ENCODE measurements around the gene MAPKAP1. TPM values are rescaled to one million over a fixed set of nuclear protein-coding genes. Genes with fewer than 3 reads are reported as not detected.

The MAPKAP1 gene
- polyA plus RNA-seq, 1 donor from 2014 or later: 57.5 TPM

DNA sequence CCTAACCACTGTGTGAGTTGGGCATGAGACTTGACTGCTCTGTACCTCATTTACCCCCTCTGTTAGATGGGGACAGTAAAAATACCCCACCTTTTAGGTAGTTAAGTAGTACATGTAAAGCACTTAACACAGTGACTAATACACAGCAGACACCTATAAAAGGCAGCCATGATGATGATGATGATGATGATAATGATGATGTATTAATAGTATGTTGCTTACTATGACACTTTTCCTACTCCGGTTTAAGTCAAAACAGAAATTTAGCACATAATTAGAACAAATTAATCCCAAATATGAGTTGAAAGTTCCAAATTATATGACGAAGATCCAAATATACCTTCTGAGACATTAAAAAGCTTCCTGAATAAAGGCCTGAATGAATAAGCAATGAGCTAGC, 223.3 kb downstream of the MAPKAP1 start:
- Histone ChIP-seq H3K4me3 (ENCODE audit: low read length) (no peak overlapping the region), H3K79me2 (replicated peaks; ENCODE audit: insufficient read depth, low read length) (no peaks in the 10 kb centered on the region), H2AFZ (ENCODE audit: low read depth, low read length) (no peak overlapping the region), H4K20me1 (ENCODE audit: insufficient read depth) (no peaks in the 10 kb centered on the region), H3F3A (ENCODE audit: insufficient read depth, low read length, poor library complexity, severe bottlenecking) (no peaks in the 10 kb centered on the region), H3K27ac (ENCODE audit: low read length) (no peak overlapping the region), H3K9ac (ENCODE audit: low read length) (no peak overlapping the region), H3K9me3 (ENCODE audit: low read length) (no peaks in the 10 kb centered on the region), H3K4me2 (ENCODE audit: low read length) (no peak overlapping the region), H3K36me3 (ENCODE audit: insufficient read depth, low read length) (no peaks in the 10 kb centered on the region), H3K27me3 (ENCODE audit: insufficient read depth, low read depth, low read length) (no peaks in the 10 kb centered on the region), H3K9me2 (ENCODE audit: insufficient read depth, low read length) (no peaks in the 10 kb centered on the region)
- TF ChIP-seq, protein P1, sequence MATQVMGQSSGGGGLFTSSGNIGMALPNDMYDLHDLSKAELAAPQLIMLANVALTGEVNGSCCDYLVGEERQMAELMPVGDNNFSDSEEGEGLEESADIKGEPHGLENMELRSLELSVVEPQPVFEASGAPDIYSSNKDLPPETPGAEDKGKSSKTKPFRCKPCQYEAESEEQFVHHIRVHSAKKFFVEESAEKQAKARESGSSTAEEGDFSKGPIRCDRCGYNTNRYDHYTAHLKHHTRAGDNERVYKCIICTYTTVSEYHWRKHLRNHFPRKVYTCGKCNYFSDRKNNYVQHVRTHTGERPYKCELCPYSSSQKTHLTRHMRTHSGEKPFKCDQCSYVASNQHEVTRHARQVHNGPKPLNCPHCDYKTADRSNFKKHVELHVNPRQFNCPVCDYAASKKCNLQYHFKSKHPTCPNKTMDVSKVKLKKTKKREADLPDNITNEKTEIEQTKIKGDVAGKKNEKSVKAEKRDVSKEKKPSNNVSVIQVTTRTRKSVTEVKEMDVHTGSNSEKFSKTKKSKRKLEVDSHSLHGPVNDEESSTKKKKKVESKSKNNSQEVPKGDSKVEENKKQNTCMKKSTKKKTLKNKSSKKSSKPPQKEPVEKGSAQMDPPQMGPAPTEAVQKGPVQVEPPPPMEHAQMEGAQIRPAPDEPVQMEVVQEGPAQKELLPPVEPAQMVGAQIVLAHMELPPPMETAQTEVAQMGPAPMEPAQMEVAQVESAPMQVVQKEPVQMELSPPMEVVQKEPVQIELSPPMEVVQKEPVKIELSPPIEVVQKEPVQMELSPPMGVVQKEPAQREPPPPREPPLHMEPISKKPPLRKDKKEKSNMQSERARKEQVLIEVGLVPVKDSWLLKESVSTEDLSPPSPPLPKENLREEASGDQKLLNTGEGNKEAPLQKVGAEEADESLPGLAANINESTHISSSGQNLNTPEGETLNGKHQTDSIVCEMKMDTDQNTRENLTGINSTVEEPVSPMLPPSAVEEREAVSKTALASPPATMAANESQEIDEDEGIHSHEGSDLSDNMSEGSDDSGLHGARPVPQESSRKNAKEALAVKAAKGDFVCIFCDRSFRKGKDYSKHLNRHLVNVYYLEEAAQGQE (IDR thresholded peaks at IDR 0.05; ENCODE audit: borderline replicate concordance): no peak
- no peak for TF ChIP-seq EZH2 (IDR thresholded peaks at IDR 0.05; ENCODE audit: borderline replicate concordance, insufficient read depth, low read length, poor library complexity, severe bottlenecking)
- no peak for TF ChIP-seq POLR2AphosphoS5 (IDR thresholded peaks at IDR 0.05)
- no peak for TF ChIP-seq EP300 (conservative IDR thresholded peaks at IDR 0.05; ENCODE audit: poor library complexity, severe bottlenecking)
- no peak for TF ChIP-seq SMC3 (conservative IDR thresholded peaks at IDR 0.05; ENCODE audit: poor library complexity)
- TF ChIP-seq MXI1 (conservative IDR thresholded peaks at IDR 0.05; ENCODE audit: poor library complexity, severe bottlenecking): no peak
- no peak for TF ChIP-seq TAF1 (IDR thresholded peaks at IDR 0.05; ENCODE audit: low read depth)
- TF ChIP-seq, protein P2, sequence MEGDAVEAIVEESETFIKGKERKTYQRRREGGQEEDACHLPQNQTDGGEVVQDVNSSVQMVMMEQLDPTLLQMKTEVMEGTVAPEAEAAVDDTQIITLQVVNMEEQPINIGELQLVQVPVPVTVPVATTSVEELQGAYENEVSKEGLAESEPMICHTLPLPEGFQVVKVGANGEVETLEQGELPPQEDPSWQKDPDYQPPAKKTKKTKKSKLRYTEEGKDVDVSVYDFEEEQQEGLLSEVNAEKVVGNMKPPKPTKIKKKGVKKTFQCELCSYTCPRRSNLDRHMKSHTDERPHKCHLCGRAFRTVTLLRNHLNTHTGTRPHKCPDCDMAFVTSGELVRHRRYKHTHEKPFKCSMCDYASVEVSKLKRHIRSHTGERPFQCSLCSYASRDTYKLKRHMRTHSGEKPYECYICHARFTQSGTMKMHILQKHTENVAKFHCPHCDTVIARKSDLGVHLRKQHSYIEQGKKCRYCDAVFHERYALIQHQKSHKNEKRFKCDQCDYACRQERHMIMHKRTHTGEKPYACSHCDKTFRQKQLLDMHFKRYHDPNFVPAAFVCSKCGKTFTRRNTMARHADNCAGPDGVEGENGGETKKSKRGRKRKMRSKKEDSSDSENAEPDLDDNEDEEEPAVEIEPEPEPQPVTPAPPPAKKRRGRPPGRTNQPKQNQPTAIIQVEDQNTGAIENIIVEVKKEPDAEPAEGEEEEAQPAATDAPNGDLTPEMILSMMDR (IDR thresholded peaks at IDR 0.05; ENCODE audit: poor library complexity, severe bottlenecking): no peak
- TF ChIP-seq RAD21 (conservative IDR thresholded peaks at IDR 0.05): no peak

DNA sequence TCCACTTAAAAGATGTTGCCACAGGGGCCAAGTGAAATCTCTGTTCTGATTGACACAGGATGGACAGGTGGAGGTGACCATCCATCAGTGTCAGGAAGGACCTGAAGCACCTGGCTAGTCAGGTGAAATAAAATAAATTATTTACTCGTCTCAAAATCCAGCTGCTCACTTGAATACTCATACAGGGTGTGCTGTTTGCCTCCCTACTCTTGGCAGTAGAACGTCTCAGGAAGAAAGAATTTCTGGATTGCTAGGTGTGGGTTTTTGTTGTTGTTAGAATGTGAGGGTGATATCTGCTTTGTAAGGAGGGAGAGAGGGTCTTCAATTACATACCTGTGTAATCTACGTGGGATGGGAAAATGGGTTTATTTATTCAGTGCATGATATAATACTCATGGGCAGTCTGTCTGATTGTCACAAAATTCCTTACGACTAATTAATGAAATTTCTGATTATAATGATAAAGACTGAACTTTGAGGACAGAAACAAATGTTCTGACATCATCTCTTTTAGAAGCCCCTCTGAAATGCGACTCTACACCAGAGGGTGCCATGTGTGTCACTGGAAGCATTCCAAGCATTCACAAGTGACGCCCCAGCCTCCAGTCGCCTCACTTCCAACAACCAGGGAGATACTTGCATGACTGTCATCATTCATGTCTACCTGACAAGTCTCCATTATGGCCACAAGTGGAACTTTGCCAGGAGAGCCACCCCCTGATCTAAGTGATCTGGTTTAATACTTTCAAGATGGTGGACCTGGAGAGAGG, 227.0 kb downstream of the MAPKAP1 start:
- no peaks in the 10 kb centered on the region for H3F3A ChIP-seq (ENCODE audit: insufficient read depth, low read length, poor library complexity, severe bottlenecking)
- H3K36me3 ChIP-seq (ENCODE audit: insufficient read depth, low read length): no peaks in the 10 kb centered on the region
- no peak overlapping the region for H3K9ac ChIP-seq (ENCODE audit: low read length)
- TF ChIP-seq SMC3 (conservative IDR thresholded peaks at IDR 0.05; ENCODE audit: poor library complexity) (no peak), RAD21 (conservative IDR thresholded peaks at IDR 0.05) (no peak), TAF1 (IDR thresholded peaks at IDR 0.05; ENCODE audit: low read depth) (no peak), EP300 (conservative IDR thresholded peaks at IDR 0.05; ENCODE audit: poor library complexity, severe bottlenecking) (no peak), MXI1 (conservative IDR thresholded peaks at IDR 0.05; ENCODE audit: poor library complexity, severe bottlenecking) (no peak), POLR2AphosphoS5 (IDR thresholded peaks at IDR 0.05) (no peak), EZH2 (IDR thresholded peaks at IDR 0.05; ENCODE audit: borderline replicate concordance, insufficient read depth, low read length, poor library complexity, severe bottlenecking) (no peak)
- TF ChIP-seq, protein P1 (IDR thresholded peaks at IDR 0.05; ENCODE audit: borderline replicate concordance): no peak
- TF ChIP-seq, protein P2 (IDR thresholded peaks at IDR 0.05; ENCODE audit: poor library complexity, severe bottlenecking): no peak
- no peak overlapping the region for H3K4me3 ChIP-seq (ENCODE audit: low read length)
- no peak overlapping the region for H3K27ac ChIP-seq (ENCODE audit: low read length)
- H3K4me2 ChIP-seq (ENCODE audit: low read length): no peak overlapping the region
- no peaks in the 10 kb centered on the region for H3K27me3 ChIP-seq (ENCODE audit: insufficient read depth, low read depth, low read length)
- H3K9me2 ChIP-seq (ENCODE audit: insufficient read depth, low read length): no peaks in the 10 kb centered on the region
- H2AFZ ChIP-seq (ENCODE audit: low read depth, low read length): no peak overlapping the region
- no peaks in the 10 kb centered on the region for H3K9me3 ChIP-seq (ENCODE audit: low read length)
- H4K20me1 ChIP-seq (ENCODE audit: insufficient read depth): no peaks in the 10 kb centered on the region
- no peaks in the 10 kb centered on the region for H3K79me2 ChIP-seq (replicated peaks; ENCODE audit: insufficient read depth, low read length)
